Heart right ventricle (tissue), 16 donors: ENCODE measurements around the gene AGAP2. TPM values are rescaled to one million over a fixed set of nuclear protein-coding genes. Genes with fewer than 3 reads are reported as not detected.

Source experiments
- ATAC-seq, 8 donors: fragments of 200-7000 bp; cut with Tn5 transposase; one replicate each; pipeline ENCODE4 v1.9.1; 2020; ENCODE audit warnings: mild to moderate bottlenecking in 8 of 8, moderate library complexity in 8 of 8, moderate number of reproducible peaks in 1 of 8
- DNase-seq, 2 donors: peaks; one replicate each; pipeline ENCODE4 v3.0.0-alpha.2; 2020
- H3K27ac ChIP-seq, 10 donors: fragments of 200-600 bp; sonication (generic) in 2 of 10; one replicate each; pipeline versions ENCODE4 v1.5.0 to v1.8.0; 2020 to 2022; ENCODE audit warnings: mild to moderate bottlenecking in 3 of 10
- H3K27me3 ChIP-seq, 7 donors: fragments of 200-600 bp; one replicate each; pipeline ENCODE4 v1.8.0; 2021 to 2022; ENCODE audit warnings: mild to moderate bottlenecking in 2 of 7
- H3K36me3 ChIP-seq, 9 donors: fragments of 200-600 bp; sonication (generic) in 1 of 9; one replicate each; pipeline versions ENCODE4 v1.5.0 to v1.8.0; 2020 to 2022; ENCODE audit warnings: mild to moderate bottlenecking in 2 of 9
- H3K4me1 ChIP-seq, 9 donors: fragments of 200-600 bp; sonication (generic) in 1 of 9; one replicate each; pipeline versions ENCODE4 v1.5.0 to v1.8.0; 2020 to 2022; ENCODE audit warnings: mild to moderate bottlenecking in 4 of 9
- H3K4me3 ChIP-seq, 10 donors: fragments of 200-600 bp; sonication (generic) in 2 of 10; one replicate each; pipeline versions ENCODE4 v1.5.0 to v1.8.0; 2020 to 2022; ENCODE audit warnings: mild to moderate bottlenecking in 7 of 10, moderate library complexity in 2 of 10
- H3K9me3 ChIP-seq, 11 donors: fragments of 200-600 bp in 10 of 11; sonication (generic) in 2 of 11; one replicate each; pipeline versions ENCODE4 v1.5.0 to v1.8.0; 2013 to 2022; ENCODE audit warnings: mild to moderate bottlenecking in 2 of 11, control low read depth in 1 of 11, moderate library complexity in 1 of 11
- WGBS, 2 donors: extraction: QIAGEN DNeasy Blood & Tissue Kit; methylation state at CpG; one replicate each; pipeline ENCODE4 v1.1.7; 2013; ENCODE audit warnings: inconsistent platforms in 1 of 2; 5-methylcytosine and 5-hydroxymethylcytosine counted together
- intact Hi-C, 10 donors: fragments of 100-400 bp; cut with DNase I; formaldehyde crosslinking; loops; one replicate each; pipeline versions ENCODE4 v1.11.1 to v1.14.2; 2022
- polyA plus RNA-seq, 2 donors: library from polyadenylated mRNA; stranded (reverse); fragments of 200-250 nt; gene quantifications; one replicate each; pipeline ENCODE4 v1.2.3, GENCODE V29; 2013
- total RNA-seq, 10 donors: library from RNA; stranded (reverse); fragmentation: NEBNext Ultra II Directional in 3 of 10; extraction: Animal tissue kit (Norgen Biotek cat#: 25700) in 3 of 10; gene quantifications; one replicate each; pipeline versions ENCODE4 v1.2.1 to v1.2.4, GENCODE V29; 2021 to 2023
- TF ChIP-seq, protein P1 (sequence below), 9 donors: fragments of 200-600 bp; sonication (generic) in 2 of 9; IDR thresholded peaks; one replicate each; pipeline versions ENCODE4 v1.5.0 to v1.8.0; 2021 to 2022; ENCODE audit warnings: antibody characterized with exemption in 9 of 9, mild to moderate bottlenecking in 5 of 9, moderate library complexity in 1 of 9
- donor health status: Arrhythmogenic right ventricular cardiomyopathy.
- donor health status: ischemic (EF 13 %, LVEDD 7.1; RV severe dilation, severe dysfunction).
- donor health status: healthy with polysubstance abuse.
- donor health status: DM: no; HTN: yes; CAD: no.
- donor health status: DM: no; HTN: no; CAD: no.
- donor health status: ischemic (EF 25% LVEDD 6.9; RV normal size, moderate dysfunction).
- donor health status: ischemic (EF 25% LVEDD 5.7; RV mildly dilated, moderate dysfunction).
- donor health status: healthy.
- donor health status: DM: yes; HTN: yes; CAD: no.
- donor health status: Ischemic cardiomyopathy.
- donor health status: ischemic (EF 35%, LVEDD 5.7; RV mildly dilated, moderate dysfunction).
- donor health status: nonischemic (EF 11% LVEDD 7.7; RV severe dilation, severe dysfunction).
- donor health status: DM: yes; HTN: yes; CAD: no.
- donor health status: PGD.
- donor health status: ischemic (EF 29% LVEDD 5.4; RV normal size, mild dysfunction).
- donor health status: nonischemic (EF 23%, LVEDD 6.1; RV moderate dilation, normal function).

AGAP2 gene
- total and polyA plus RNA-seq, 12 donors: 3.4 to 17.3 (median 6.6) TPM

DNA sequence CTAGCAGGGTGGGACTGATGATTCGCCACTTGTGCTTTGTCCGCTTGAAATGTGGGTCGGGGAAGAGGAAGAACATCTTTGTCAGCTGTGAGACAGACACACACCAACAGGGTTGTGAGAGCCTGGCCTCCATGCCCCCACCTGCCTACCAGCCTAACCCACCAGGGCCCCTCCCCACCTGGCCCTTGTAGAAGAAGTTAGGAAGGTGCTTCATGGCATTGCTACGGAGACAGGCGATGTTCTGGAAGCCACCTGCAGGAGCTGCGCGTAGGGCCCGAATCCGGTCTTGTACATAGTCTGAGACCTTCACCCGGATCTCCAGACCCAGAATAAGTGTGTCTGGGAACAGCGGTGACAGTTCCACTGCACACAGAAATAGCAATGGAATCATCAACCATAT lies 31.1 kb upstream of the AGAP2 start:
- H3K4me3 ChIP-seq: no peak overlapping the region
- H3K36me3 ChIP-seq: peaks cover 0 to 34% (median 0%) of the 10 kb centered on the region in 9 donors
- intact Hi-C loops: no loop called here
- DNase-seq: no peak
- TF ChIP-seq, protein P1, sequence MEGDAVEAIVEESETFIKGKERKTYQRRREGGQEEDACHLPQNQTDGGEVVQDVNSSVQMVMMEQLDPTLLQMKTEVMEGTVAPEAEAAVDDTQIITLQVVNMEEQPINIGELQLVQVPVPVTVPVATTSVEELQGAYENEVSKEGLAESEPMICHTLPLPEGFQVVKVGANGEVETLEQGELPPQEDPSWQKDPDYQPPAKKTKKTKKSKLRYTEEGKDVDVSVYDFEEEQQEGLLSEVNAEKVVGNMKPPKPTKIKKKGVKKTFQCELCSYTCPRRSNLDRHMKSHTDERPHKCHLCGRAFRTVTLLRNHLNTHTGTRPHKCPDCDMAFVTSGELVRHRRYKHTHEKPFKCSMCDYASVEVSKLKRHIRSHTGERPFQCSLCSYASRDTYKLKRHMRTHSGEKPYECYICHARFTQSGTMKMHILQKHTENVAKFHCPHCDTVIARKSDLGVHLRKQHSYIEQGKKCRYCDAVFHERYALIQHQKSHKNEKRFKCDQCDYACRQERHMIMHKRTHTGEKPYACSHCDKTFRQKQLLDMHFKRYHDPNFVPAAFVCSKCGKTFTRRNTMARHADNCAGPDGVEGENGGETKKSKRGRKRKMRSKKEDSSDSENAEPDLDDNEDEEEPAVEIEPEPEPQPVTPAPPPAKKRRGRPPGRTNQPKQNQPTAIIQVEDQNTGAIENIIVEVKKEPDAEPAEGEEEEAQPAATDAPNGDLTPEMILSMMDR (IDR thresholded peaks at IDR 0.05): no peak
- H3K4me1 ChIP-seq: peaks cover 20 to 54% (median 42%) of the 10 kb centered on the region in 9 donors
- peaks cover 2 to 33% (median 23%) of the 10 kb centered on the region in 7 donors for H3K27me3 ChIP-seq
- H3K27ac ChIP-seq: no peak overlapping the region
- WGBS, 2 donors: 95 to 96% methylated on average over 11 of the region's 11 CpGs
- no peaks in the 10 kb centered on the region for H3K9me3 ChIP-seq
- ATAC-seq: no peak

DNA sequence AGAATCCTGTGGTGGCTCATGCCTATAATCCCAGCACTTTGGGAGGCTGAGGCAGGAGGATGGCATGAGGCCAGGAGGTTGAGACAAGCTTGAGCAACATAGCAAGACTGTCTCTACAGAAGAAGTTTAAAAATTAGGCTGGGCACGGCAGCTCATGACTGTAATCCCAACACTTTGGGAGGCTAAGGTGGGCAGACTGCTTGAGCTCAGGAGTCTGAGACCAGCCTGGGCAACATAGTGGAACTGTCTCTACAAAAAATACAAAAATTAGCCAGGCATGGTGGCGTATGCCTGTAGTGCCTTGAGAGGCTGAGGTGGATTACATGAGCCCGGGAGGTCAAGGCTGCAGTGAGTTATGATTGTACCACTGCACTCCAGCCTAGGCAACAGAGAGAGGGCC lies 29.3 kb upstream of the AGAP2 start:
- Histone ChIP-seq H3K4me1 (peaks cover 18 to 47% (median 38%) of the 10 kb centered on the region in 9 donors), H3K27ac (no peak overlapping the region), H3K9me3 (no peaks in the 10 kb centered on the region), H3K27me3 (peaks cover 7 to 50% (median 40%) of the 10 kb centered on the region in 7 donors), H3K36me3 (peaks cover 0 to 28% (median 0%) of the 10 kb centered on the region in 9 donors), H3K4me3 (no peak overlapping the region)
- no peak for ATAC-seq
- intact Hi-C loops: no loop called here
- DNase-seq: no peak
- WGBS, 2 donors: 92% methylated on average over 3 of the region's 3 CpGs
- TF ChIP-seq, protein P1 (IDR thresholded peaks at IDR 0.05): no peak

DNA sequence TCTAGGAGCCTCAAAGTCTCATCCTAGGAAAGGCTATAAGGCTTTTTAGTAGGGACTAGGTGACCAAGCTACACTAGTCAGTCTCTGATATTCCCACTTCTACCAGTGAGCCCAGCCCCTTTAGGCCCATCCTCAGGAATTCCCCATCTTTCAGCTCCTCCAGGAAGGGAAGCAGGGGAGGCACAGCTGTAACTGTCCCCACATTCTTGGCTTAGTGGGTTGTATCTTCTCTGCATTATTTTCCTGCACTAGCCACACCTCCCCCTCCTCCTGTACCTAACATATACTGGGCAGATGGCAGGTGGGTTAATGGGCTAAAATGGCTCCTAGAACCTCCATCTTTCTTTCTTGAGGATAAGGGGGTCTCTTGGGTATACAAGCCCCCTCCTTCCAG lies 28.8 kb upstream of the AGAP2 start:
- peaks cover 7 to 56% (median 45%) of the 10 kb centered on the region in 7 donors for H3K27me3 ChIP-seq
- TF ChIP-seq, protein P1 (IDR thresholded peaks at IDR 0.05): no peak
- H3K4me3 ChIP-seq: no peak overlapping the region
- DNase-seq (no peak), ATAC-seq (no peak)
- intact Hi-C loops: no loop called here
- no peak overlapping the region for H3K27ac ChIP-seq
- peaks cover 0 to 28% (median 0%) of the 10 kb centered on the region in 9 donors for H3K36me3 ChIP-seq
- H3K4me1 ChIP-seq: peaks cover 18 to 45% (median 34%) of the 10 kb centered on the region in 9 donors
- no peaks in the 10 kb centered on the region for H3K9me3 ChIP-seq

DNA sequence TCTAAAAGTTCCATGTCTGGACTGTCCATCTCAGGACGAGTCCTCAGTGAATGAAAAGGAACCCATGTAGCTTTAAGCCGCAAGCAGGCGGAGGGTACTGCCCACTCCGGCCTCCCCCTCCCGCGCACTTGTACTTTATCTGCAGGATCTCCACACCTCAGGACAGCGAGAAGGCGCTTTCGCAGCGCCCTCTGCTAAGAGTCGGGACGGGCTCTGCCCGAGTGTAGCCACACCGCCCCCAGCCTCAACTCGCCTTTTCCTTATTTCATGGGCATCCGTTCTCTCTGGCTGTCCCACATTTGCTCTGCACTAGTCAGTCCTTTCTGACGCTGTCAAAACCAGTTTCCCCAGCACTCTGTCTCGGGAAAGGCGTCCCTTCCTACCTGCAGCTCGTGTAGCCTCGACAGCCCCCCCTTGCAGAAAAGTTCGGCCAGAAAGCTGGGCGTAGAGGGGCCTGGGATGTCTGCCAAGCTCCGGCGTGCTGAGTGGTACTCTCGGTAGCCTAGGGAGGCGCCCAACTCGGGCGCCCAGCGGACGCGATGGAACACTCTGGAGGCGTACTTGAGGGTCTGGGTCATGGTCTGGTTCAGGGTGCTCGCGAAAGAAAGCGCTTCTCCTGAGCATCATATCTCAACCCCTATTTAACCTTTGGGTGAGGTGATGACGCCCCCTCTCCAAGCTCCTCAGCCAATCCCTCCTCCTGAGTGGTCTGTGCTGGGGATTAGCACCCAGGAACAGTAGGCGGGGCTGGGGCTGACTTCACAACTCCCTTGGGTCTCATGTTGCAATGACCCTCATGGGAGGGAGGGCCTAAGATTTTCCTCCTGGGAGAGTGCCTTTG lies 28.1 kb upstream of the AGAP2 start, which contains the start of gene CYP27B1:
TSS of gene CYP27B1 (minus strand) at position 615 of the 841 bp plus-strand sequence. CDS start at position 578, 37 bp downstream.
- peaks cover 0 to 28% (median 0%) of the 10 kb centered on the region in 9 donors for H3K36me3 ChIP-seq
- peak within 1 kb of the TSS in 9 of 10 donors; percentile 9 to 57 (median 39) for H3K4me3 ChIP-seq
- peaks cover 7 to 56% (median 45%) of the 10 kb centered on the region in 7 donors for H3K27me3 ChIP-seq
- WGBS, 2 donors: 4 to 5% methylated on average over 38 of the region's 38 CpGs
- peaks cover 18 to 43% (median 34%) of the 10 kb centered on the region in 9 donors for H3K4me1 ChIP-seq
- ATAC-seq (peak in 6 of 8 donors; percentile 13 to 31 (median 20)), DNase-seq (no peak)
- TF ChIP-seq, protein P1 (IDR thresholded peaks at IDR 0.05): no peak
- no peaks in the 10 kb centered on the region for H3K9me3 ChIP-seq
- no peak within 1 kb of the TSS for H3K27ac ChIP-seq
- intact Hi-C loops: no loop called here
